Endothelial cell of hepatic sinusoid (primary cell): Measurements from ENCODE around the gene MAN2A1.

Experiments
- in situ Hi-C: cut with HindIII; loops from 2 replicates; pipeline ENCODE4 v1.10.0; 2017; ENCODE audit warnings: low sequenced_read_pairs

The MAN2A1 gene

GRCh38 chr5:109899163-109899535, 209.4 kb downstream of the MAN2A1 start:
- in situ Hi-C loops, result no loop called here

- in situ Hi-C loops, result no loop called here
Measured at GRCh38 chr5:109900461-109900860, 210.7 kb downstream of the MAN2A1 start.

GRCh38 chr5:109900911-109901627, 211.3 kb downstream of the MAN2A1 start:
- in situ Hi-C loops, result no loop called here

- in situ Hi-C loops, result no loop called here
Measured at GRCh38 chr5:109901628-109901981, 211.9 kb downstream of the MAN2A1 start.

GRCh38 chr5:109903061-109903460, 213.3 kb downstream of the MAN2A1 start:
- in situ Hi-C loops, result no loop called here

- in situ Hi-C loops, result no loop called here
Measured at GRCh38 chr5:109905906-109906305, 216.2 kb downstream of the MAN2A1 start.

- in situ Hi-C loops, result no loop called here
Measured at GRCh38 chr5:109907189-109907588, 217.5 kb downstream of the MAN2A1 start.

- in situ Hi-C loops, result no loop called here
Measured at GRCh38 chr5:109907731-109908130, 218.0 kb downstream of the MAN2A1 start.

- in situ Hi-C loops, result no loop called here
Measured at GRCh38 chr5:109908366-109908765, 218.6 kb downstream of the MAN2A1 start.

GRCh38 chr5:109910874-109911273, 221.1 kb downstream of the MAN2A1 start:
- in situ Hi-C loops, result no loop called here

- in situ Hi-C loops, result no loop called here
Measured at GRCh38 chr5:109911731-109912130, 222.0 kb downstream of the MAN2A1 start.

- in situ Hi-C loops, result no loop called here
Measured at GRCh38 chr5:109914906-109915305, 225.2 kb downstream of the MAN2A1 start.

GRCh38 chr5:109916481-109917153, 226.9 kb downstream of the MAN2A1 start:
- in situ Hi-C loops, result no loop called here
